Astrocyte of the spinal cord (primary cell): ENCODE measurements around the gene KIAA2012.

Source experiments
- DNase-seq: peaks from one replicate; pipeline ENCODE4 v3.0.0; 2011; ENCODE audit warnings: low read depth, low spot score
- H3K4me3 ChIP-seq: 2 replicates; pipeline ENCODE4 v1.5.1; 2011; ENCODE audit warnings: low read depth, mild to moderate bottlenecking, low read length, moderate library complexity
- in situ Hi-C: cut with HindIII; loops from 2 replicates; pipeline ENCODE4 v1.10.0; 2017; ENCODE audit warnings: low sequenced_read_pairs
- TF ChIP-seq, protein P1 (sequence below): IDR thresholded peaks from 2 replicates; pipeline ENCODE4 v1.5.1; 2012; ENCODE audit warnings: low read depth, mild to moderate bottlenecking, low read length, inconsistent platforms

The KIAA2012 gene

DNA sequence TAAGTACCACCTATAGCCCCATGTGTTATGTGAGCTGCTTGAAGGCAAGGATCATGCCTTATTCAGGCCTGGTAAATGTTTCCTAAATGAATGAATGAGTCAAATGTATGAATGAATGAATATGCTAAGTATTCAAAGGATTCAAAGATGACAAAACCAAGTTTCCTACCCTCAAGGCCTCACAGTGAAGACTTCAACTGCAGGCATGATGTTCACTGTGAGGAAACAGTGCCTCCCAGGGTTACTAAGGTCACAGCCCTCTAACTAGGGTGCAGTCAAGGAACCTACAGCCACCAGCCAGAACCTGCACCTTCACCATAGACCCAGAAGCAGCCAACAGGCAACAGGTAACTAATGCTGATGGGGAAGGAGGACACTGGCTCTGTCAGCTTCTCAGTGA, 96.1 kb downstream of the KIAA2012 start:
- TF ChIP-seq, protein P1, sequence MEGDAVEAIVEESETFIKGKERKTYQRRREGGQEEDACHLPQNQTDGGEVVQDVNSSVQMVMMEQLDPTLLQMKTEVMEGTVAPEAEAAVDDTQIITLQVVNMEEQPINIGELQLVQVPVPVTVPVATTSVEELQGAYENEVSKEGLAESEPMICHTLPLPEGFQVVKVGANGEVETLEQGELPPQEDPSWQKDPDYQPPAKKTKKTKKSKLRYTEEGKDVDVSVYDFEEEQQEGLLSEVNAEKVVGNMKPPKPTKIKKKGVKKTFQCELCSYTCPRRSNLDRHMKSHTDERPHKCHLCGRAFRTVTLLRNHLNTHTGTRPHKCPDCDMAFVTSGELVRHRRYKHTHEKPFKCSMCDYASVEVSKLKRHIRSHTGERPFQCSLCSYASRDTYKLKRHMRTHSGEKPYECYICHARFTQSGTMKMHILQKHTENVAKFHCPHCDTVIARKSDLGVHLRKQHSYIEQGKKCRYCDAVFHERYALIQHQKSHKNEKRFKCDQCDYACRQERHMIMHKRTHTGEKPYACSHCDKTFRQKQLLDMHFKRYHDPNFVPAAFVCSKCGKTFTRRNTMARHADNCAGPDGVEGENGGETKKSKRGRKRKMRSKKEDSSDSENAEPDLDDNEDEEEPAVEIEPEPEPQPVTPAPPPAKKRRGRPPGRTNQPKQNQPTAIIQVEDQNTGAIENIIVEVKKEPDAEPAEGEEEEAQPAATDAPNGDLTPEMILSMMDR = no peak
- in situ Hi-C loops = no loop called here
- DNase-seq = no peak
- no peak overlapping the region for H3K4me3 ChIP-seq

DNA sequence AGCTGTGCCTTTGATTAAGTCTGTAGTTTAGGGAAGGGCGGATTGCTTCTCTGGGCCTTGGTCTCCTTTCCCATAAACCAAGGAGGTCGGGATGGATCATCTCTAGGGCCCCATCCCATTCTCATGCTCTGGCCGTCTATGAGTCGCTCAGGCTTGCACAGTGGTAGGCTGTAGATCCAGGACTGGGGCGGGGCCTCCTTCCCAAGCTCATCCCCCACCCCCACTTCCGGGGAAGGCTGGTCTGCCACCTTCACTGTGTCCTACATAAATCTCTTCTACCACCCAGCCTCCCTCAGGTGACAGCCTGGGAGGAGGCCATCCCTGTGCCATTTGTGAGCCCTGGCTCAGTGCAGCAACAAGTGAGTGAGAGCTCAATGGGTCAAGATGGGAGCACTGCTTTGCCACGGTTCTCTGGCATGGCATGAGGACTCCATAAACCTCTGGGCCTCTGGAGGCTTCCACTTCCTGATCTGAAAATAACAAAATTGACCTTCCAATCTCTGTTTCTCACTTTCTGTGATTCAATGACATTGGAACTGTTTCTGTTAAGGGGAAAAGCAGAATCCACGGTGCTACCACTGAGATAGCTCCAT, 96.9 kb downstream of the KIAA2012 start:
- H3K4me3 ChIP-seq = no peak overlapping the region
- in situ Hi-C loops = no loop called here
- TF ChIP-seq, protein P1 = no peak
- no peak for DNase-seq

DNA sequence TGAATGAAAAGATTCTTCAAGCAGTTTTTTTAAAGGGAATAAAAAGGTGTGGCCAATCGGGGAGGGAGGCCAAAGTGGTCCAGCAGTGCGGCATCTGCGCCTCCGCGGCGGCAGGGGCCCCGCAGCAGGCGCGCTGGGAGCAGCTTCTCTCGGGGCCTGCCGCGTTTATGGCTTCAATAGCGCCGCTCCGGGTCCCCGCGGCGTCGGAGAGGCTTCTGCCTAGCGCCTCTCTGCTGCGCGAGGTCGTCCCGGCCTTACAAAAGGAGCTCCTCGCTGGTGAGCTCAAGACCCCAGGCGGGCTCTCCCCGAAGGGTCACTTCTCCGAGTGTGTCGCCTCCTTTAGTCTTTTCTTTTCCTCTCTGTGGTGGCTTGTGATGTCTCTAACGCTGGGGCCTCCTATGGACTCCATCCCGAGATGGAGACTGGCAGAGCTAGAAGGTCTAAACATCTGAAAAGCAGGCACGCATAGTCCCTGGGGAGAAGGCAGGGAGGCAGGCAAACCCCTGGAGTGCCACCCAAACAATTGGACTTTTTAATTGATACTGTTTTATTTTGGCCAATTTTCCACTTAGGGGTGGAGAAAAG, 98.3 kb downstream of the KIAA2012 start:
- peak; percentile 38 for DNase-seq
- TF ChIP-seq, protein P1 = no peak
- in situ Hi-C loops = no loop called here
- H3K4me3 ChIP-seq = no peak overlapping the region

DNA sequence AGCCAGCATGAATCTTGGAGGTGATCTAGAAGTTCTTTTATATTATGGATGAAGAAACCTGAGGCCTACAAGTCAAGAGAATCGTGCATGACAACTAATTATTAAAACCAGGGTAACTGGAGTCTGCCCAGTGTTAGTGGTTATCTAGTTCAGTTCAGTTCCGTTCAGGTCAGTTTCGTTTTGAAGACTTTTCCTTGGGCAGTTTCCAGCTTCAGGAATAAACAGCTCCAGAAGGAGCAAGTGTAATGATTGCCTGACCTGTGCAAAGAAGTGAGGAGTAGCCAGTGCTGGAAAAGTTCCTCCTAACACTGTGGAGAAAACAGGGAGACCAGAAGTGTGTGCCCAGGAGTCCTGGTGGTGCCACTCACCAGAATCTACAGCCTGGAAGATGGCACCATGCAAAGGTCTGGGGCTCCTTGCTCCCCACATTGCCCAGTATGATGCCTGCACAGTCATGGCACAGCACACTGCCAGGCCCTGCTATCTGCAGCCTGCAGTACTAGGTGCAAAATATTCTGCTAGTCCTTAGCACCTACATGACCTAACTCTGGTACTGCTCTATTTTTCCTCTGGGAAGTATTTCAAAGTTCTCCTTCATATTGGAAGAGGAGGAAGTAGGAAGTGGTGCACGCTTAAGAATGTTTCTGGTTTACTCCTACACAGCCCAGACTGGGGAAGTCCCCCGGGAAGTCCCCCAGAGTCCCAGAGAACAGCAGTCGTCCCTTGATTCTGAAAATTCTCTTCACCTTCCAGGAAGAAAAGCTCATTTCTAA, 99.6 kb downstream of the KIAA2012 start:
- TF ChIP-seq, protein P1 = no peak
- H3K4me3 ChIP-seq = no peak overlapping the region
- in situ Hi-C loops = no loop called here
- DNase-seq = no peak

DNA sequence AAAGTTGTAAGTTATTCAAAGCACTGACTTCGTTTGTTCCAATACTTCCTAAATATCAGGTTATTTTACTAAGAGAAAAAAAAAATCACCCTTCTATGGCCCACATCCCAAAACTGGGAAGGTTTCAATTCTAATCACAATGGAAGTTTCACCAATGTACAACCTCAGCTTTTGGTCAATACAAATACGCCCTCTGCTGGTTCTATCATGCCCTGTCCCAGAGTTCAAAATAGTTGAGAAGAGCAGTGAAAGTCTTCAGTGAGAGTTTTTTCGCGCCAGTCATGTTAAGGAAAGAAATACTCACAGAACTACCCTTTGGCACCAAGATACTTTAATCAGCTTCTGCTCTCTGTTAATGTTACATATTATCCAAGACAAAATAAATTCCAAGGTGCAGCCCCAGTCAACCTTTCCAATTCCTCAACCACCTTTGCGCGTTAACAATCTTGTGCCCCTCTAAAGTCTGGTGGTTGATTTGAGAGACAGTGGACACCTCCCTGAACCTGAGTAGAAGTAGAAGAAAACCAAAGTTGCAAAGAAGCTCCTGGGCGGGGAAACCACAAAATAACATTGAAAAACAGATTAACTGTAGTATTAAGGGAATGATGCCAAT, 105.4 kb downstream of the KIAA2012 start:
- in situ Hi-C loops = no loop called here
- TF ChIP-seq, protein P1 = peak; percentile 78
- H3K4me3 ChIP-seq = no peak overlapping the region
- peak; percentile 81 for DNase-seq

DNA sequence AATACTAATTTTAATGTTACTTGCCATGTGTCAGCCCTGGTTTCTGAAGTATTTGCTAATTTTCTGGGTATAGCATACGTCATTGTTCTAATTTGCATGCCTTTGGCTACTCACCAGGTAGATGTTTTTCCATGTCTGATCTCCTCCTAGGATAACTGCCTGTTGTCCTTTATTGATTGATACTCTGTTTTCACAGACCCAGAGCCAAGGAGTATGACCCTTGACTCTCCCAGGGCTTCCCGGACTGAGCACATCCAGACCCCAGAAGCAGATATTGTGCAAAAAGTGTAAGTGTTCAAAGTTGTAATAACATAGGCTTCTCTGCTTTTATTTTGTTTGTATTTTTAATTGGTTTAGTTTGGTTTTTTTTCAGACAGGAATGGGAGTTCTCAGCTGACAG, 111.5 kb downstream of the KIAA2012 start:
- no peak overlapping the region for H3K4me3 ChIP-seq
- TF ChIP-seq, protein P1 = no peak
- DNase-seq = no peak
- in situ Hi-C loops = no loop called here
